HUDEP-2 (cell line): ENCODE data around the gene NDUFA13.

ENCODE experiments used
- DNase-seq, 76 experiments: peaks; one replicate each; lab custom pipeline; 2025; ENCODE audit not compliant: unreplicated experiment in 76 of 76; lab: John Stamatoyannopoulos, UW

NDUFA13 gene

GRCh38 chr19:19544954-19545591, 29.0 kb downstream of the NDUFA13 start:
- DNase-seq: no peak

- no peak for DNase-seq
Measured at GRCh38 chr19:19545707-19546106, 29.7 kb downstream of the NDUFA13 start.

- peak in 12 of 76 experiments; percentile 12 to 62 (median 32) for DNase-seq
Measured at GRCh38 chr19:19546751-19547162, 30.7 kb downstream of the NDUFA13 start.

GRCh38 chr19:19547674-19548336, 31.8 kb downstream of the NDUFA13 start:
- no peak for DNase-seq

- no peak for DNase-seq
Measured at GRCh38 chr19:19548915-19549759, 33.1 kb downstream of the NDUFA13 start.

GRCh38 chr19:19549804-19550464, 33.9 kb downstream of the NDUFA13 start:
- no peak for DNase-seq

- no peak for DNase-seq
Measured at GRCh38 chr19:19550485-19550929, 34.5 kb downstream of the NDUFA13 start.

GRCh38 chr19:19550972-19551852, 35.2 kb downstream of the NDUFA13 start:
- DNase-seq: no peak

GRCh38 chr19:19551853-19552192, 35.8 kb downstream of the NDUFA13 start:
- no peak for DNase-seq

GRCh38 chr19:19552798-19553197, 36.8 kb downstream of the NDUFA13 start:
- peak in 30 of 76 experiments; percentile 9 to 59 (median 32) for DNase-seq

GRCh38 chr19:19553670-19554069, 37.6 kb downstream of the NDUFA13 start:
- DNase-seq: no peak

GRCh38 chr19:19554074-19555023, 38.3 kb downstream of the NDUFA13 start:
- DNase-seq: peak in 46 of 76 experiments; percentile 15 to 71 (median 44)

- DNase-seq: no peak
Measured at GRCh38 chr19:19558055-19558454, 42.0 kb downstream of the NDUFA13 start.

GRCh38 chr19:19558636-19559035, 42.6 kb downstream of the NDUFA13 start:
- no peak for DNase-seq

- DNase-seq: no peak
Measured at GRCh38 chr19:19559931-19560330, 43.9 kb downstream of the NDUFA13 start.

- no peak for DNase-seq
Measured at GRCh38 chr19:19561946-19562664, 46.1 kb downstream of the NDUFA13 start.

- no peak for DNase-seq
Measured at GRCh38 chr19:19562665-19563347, 46.8 kb downstream of the NDUFA13 start.
